T-cell (primary cell): ENCODE measurements around the gene ACTC1. TPM values are rescaled to one million over a fixed set of nuclear protein-coding genes. Genes with fewer than 3 reads are reported as not detected.

Experiments
- ATAC-seq, 4 experiments: fragments of 200-7000 bp in 3 of 4; fragments of 150-1000 bp in 1 of 4; cut with Tn5 transposase; replicated peaks in 1 of 4; 1 replicate in 3 of 4; 2 replicates in 1 of 4; pipeline ENCODE4 v1.10.0; 2021; ENCODE audit warnings: moderate library complexity in 3 of 4, mild to moderate bottlenecking in 2 of 4, moderate number of reproducible peaks in 1 of 4
- CTCF ChIA-PET, 2 donors: fragments of 300-600 bp; sonication (Branson Sonifier 250); formaldehyde crosslinking; loops; one replicate each; lab custom pipeline; 2022; ENCODE audit warnings: antibody characterized with exemption in 2 of 2; lab: Charles Lee
- POLR2A ChIA-PET, 2 donors: fragments of 300-600 bp; sonication (Branson Sonifier 250); formaldehyde crosslinking; loops; one replicate each; lab custom pipeline; 2022; ENCODE audit warnings: antibody characterized with exemption in 2 of 2; lab: Charles Lee
- DNase-seq, 35 experiments: peaks; one replicate each; pipeline versions ENCODE4 v3.0.0 to v3.0.0-alpha.2; 2013 to 2023
- H3K27ac ChIP-seq: one replicate; pipeline ENCODE4 v1.5.1; 2013; ENCODE audit warnings: low read length
- H3K27me3 ChIP-seq, 2 experiments: replicated peaks in 1 of 2; 1 replicate in 1 of 2; 2 replicates in 1 of 2; pipeline versions ENCODE4 v1.6.1 to v1.7.0; 2013; ENCODE audit warnings: low read length in 1 of 2, mixed read lengths in 1 of 2; ENCODE audit not compliant: control insufficient read depth in 2 of 2, insufficient read depth in 2 of 2; ENCODE audit errors: extremely low read depth in 1 of 2
- H3K36me3 ChIP-seq, 2 donors: 1 replicate in 1 of 2; 2 replicates in 1 of 2; pipeline versions ENCODE4 v1.6.1 to v1.7.0; 2013; ENCODE audit warnings: low read length in 1 of 2; ENCODE audit not compliant: control insufficient read depth in 2 of 2, insufficient read depth in 1 of 2; ENCODE audit errors: extremely low read depth in 1 of 2
- H3K4me1 ChIP-seq, 2 experiments: 1 replicate in 1 of 2; 2 replicates in 1 of 2; pipeline versions ENCODE4 v1.6.1 to v1.7.0; 2013; ENCODE audit warnings: low read length in 2 of 2, mixed read lengths in 1 of 2; ENCODE audit not compliant: insufficient read depth in 2 of 2, control insufficient read depth in 1 of 2; ENCODE audit errors: extremely low read depth in 1 of 2
- H3K4me3 ChIP-seq, 2 donors: 1 replicate in 1 of 2; 2 replicates in 1 of 2; pipeline versions ENCODE4 v1.5.1 to v1.7.0; 2013; ENCODE audit warnings: mild to moderate bottlenecking in 2 of 2, low read length in 1 of 2, moderate library complexity in 1 of 2; ENCODE audit not compliant: control insufficient read depth in 1 of 2; ENCODE audit errors: extremely low read depth in 1 of 2
- H3K9me3 ChIP-seq: 2 replicates; pipeline ENCODE4 v1.7.0; 2013
- H3K27ac Mint-ChIP-seq, 2 donors: one replicate each; pipeline ENCODE4 v1.8.0; 2020 to 2021; ENCODE audit warnings: mild to moderate bottlenecking in 2 of 2, mixed read lengths in 2 of 2
- H3K27me3 Mint-ChIP-seq, 2 donors: one replicate each; pipeline ENCODE4 v1.8.0; 2021 to 2022; ENCODE audit warnings: mixed read lengths in 2 of 2
- H3K36me3 Mint-ChIP-seq: one replicate; pipeline ENCODE4 v1.8.0; 2021; ENCODE audit warnings: mixed read lengths
- H3K4me1 Mint-ChIP-seq, 3 donors: one replicate each; pipeline ENCODE4 v1.8.0; 2020 to 2022; ENCODE audit warnings: mixed read lengths in 3 of 3, mild to moderate bottlenecking in 1 of 3
- H3K4me3 Mint-ChIP-seq, 3 donors: one replicate each; pipeline ENCODE4 v1.8.0; 2020 to 2022; ENCODE audit warnings: mild to moderate bottlenecking in 3 of 3, mixed read lengths in 3 of 3, moderate library complexity in 3 of 3
- H3K9me3 Mint-ChIP-seq, 3 donors: one replicate each; pipeline ENCODE4 v1.8.0; 2020 to 2022; ENCODE audit warnings: mixed read lengths in 3 of 3
- WGBS: methylation state at CpG from one replicate; pipeline ENCODE4 v1.1.5; 2013; ENCODE audit warnings: missing lambda C conversion rate; ENCODE audit not compliant: insufficient coverage; 5-methylcytosine and 5-hydroxymethylcytosine counted together
- total RNA-seq, 35 experiments: library from RNA in 6 of 35; stranded (reverse) in 6 of 35; fragments of 120-200 nt in 1 of 35; gene quantifications; one replicate each; pipeline versions ENCODE4 v1.2.1 to v1.2.4 and lab custom pipeline; 2013 to 2026

Gene ACTC1
- total RNA-seq, 5 donors from 2014 or later (not counting 1 experiment from before 2014, with no cell fraction given): not detected

- DNase-seq: no peak
- Mint-ChIP-seq H3K4me3 (no peak overlapping the region), H3K4me1 (peaks cover 0 to 6% (median 2%) of the 10 kb centered on the region in 3 donors), H3K27ac (no peak overlapping the region), H3K27me3 (peaks cover 58 to 63% of the 10 kb centered on the region in 2 donors), H3K9me3 (no peaks in the 10 kb centered on the region), H3K36me3 (no peaks in the 10 kb centered on the region)
- Histone ChIP-seq H3K4me3 (no peak overlapping the region), H3K4me1 (no peaks in the 10 kb centered on the region), H3K27me3 (peaks cover 12 to 45% of the 10 kb centered on the region in 2 experiments), H3K36me3 (no peaks in the 10 kb centered on the region), H3K27ac (no peak overlapping the region), H3K9me3 (no peaks in the 10 kb centered on the region)
- no peak for ATAC-seq
- 68% methylated on average over 2 of the region's 2 CpGs for WGBS
- POLR2A ChIA-PET: no interaction called here
- CTCF ChIA-PET: no interaction called here
These were observed 1.4 kb downstream of the ACTC1 start for GRCh38 chr15:34793901-34794300.

- Histone ChIP-seq H3K9me3 (no peaks in the 10 kb centered on the region), H3K27me3 (peaks cover 12 to 43% of the 10 kb centered on the region in 2 experiments), H3K27ac (no peak overlapping the region), H3K4me3 (no peak overlapping the region), H3K36me3 (no peaks in the 10 kb centered on the region), H3K4me1 (no peaks in the 10 kb centered on the region)
- Mint-ChIP-seq H3K27me3 (peaks cover 58 to 63% of the 10 kb centered on the region in 2 donors), H3K27ac (no peak overlapping the region), H3K4me3 (no peak overlapping the region), H3K9me3 (no peaks in the 10 kb centered on the region), H3K36me3 (no peaks in the 10 kb centered on the region), H3K4me1 (peaks cover 0 to 6% (median 2%) of the 10 kb centered on the region in 3 donors)
- ChIA-PET POLR2A (no interaction called here), CTCF (no interaction called here)
- 86% methylated on average over 6 of the region's 9 CpGs for WGBS
- no peak for DNase-seq
- ATAC-seq: no peak
These were observed 2.3 kb downstream of the ACTC1 start for GRCh38 chr15:34793071-34793470.

DNA sequence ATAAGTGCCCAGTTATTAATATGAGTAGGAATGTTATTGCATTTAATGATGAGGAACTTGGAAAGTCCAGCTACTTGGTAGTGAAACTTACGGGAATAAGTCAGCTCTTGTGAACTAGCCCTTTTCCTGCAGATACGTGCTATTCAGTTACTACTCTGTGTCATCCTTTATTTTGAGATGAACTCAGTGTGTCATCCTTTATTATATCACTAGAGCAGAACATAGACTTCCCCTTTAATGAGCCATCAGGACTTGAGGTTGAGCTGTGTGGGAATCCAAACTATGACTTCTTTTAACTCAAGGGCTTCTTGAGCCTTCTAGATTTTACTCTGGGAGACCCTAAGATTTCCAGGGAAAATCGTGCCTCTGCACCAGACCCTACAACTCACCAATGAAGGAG, 3.6 kb downstream of the ACTC1 start:
- H3K36me3 Mint-ChIP-seq: no peaks in the 10 kb centered on the region
- DNase-seq: no peak
- ChIA-PET CTCF (no interaction called here), POLR2A (no interaction called here)
- H3K4me1 Mint-ChIP-seq: peaks cover 0 to 6% (median 2%) of the 10 kb centered on the region in 3 donors
- no peaks in the 10 kb centered on the region for H3K9me3 Mint-ChIP-seq
- no peaks in the 10 kb centered on the region for H3K9me3 ChIP-seq
- H3K4me3 ChIP-seq: no peak overlapping the region
- peaks cover 49 to 57% of the 10 kb centered on the region in 2 donors for H3K27me3 Mint-ChIP-seq
- no peak overlapping the region for H3K4me3 Mint-ChIP-seq
- no peak overlapping the region for H3K27ac Mint-ChIP-seq
- WGBS: 83% methylated on average over 2 of the region's 3 CpGs
- H3K4me1 ChIP-seq: no peaks in the 10 kb centered on the region
- H3K27me3 ChIP-seq: peaks cover 12 to 36% of the 10 kb centered on the region in 2 experiments
- no peaks in the 10 kb centered on the region for H3K36me3 ChIP-seq
- no peak for ATAC-seq
- no peak overlapping the region for H3K27ac ChIP-seq

- H3K4me1 Mint-ChIP-seq: peaks cover 0 to 6% (median 2%) of the 10 kb centered on the region in 3 donors
These were observed 5.2 kb downstream of the ACTC1 start for GRCh38 chr15:34790121-34790520.

DNA sequence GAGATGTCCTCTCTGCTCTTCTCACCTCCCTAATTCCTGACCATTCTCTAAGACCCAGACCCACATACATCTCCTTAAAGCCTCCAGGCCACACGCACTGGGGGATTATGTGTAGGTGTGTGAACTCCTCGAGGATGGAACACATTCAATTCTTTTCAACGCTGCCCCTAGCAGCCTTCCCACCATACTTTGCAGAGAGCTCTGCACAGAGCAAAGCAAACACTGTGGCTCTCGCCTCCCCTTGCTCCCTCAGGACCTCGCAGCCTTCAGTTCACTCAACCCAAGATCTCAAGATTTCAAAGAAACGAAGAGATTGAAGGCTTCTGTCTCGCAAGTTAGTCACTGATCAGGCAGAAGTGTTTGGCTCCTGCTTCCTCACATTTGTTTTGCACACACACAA, 6.0 kb downstream of the ACTC1 start:
- H3K27me3 Mint-ChIP-seq: peaks cover 45 to 59% of the 10 kb centered on the region in 2 donors
- H3K4me1 ChIP-seq: no peaks in the 10 kb centered on the region
- ATAC-seq (no peak), DNase-seq (no peak)
- no peaks in the 10 kb centered on the region for H3K9me3 Mint-ChIP-seq
- H3K9me3 ChIP-seq: no peaks in the 10 kb centered on the region
- ChIA-PET CTCF (no interaction called here), POLR2A (no interaction called here)
- H3K27me3 ChIP-seq: peaks cover 9 to 17% of the 10 kb centered on the region in 2 experiments
- no peaks in the 10 kb centered on the region for H3K36me3 Mint-ChIP-seq
- H3K4me3 Mint-ChIP-seq: no peak overlapping the region
- H3K27ac ChIP-seq: no peak overlapping the region
- 79% methylated on average over 5 of the region's 7 CpGs for WGBS
- no peaks in the 10 kb centered on the region for H3K36me3 ChIP-seq
- H3K4me1 Mint-ChIP-seq: peaks cover 0 to 2% (median 2%) of the 10 kb centered on the region in 3 donors
- H3K4me3 ChIP-seq: no peak overlapping the region
- no peak overlapping the region for H3K27ac Mint-ChIP-seq

More at GRCh38 chr15:34790121-34790520, 5.2 kb downstream of the ACTC1 start:
- CTCF ChIA-PET: no interaction called here
- Mint-ChIP-seq H3K9me3 (no peaks in the 10 kb centered on the region), H3K27me3 (peaks cover 48 to 56% of the 10 kb centered on the region in 2 donors), H3K36me3 (no peaks in the 10 kb centered on the region), H3K27ac (no peak overlapping the region), H3K4me3 (no peak overlapping the region)
- no peak for ATAC-seq
- Histone ChIP-seq H3K27me3 (peaks cover 11 to 25% of the 10 kb centered on the region in 2 experiments), H3K36me3 (no peaks in the 10 kb centered on the region), H3K4me1 (no peaks in the 10 kb centered on the region), H3K9me3 (no peaks in the 10 kb centered on the region), H3K4me3 (no peak overlapping the region), H3K27ac (no peak overlapping the region)
- POLR2A ChIA-PET: no interaction called here
- no peak for DNase-seq
- WGBS: 80% methylated on average over 2 of the region's 6 CpGs

- CTCF ChIA-PET: no interaction called here
- Histone ChIP-seq H3K4me1 (no peaks in the 10 kb centered on the region), H3K9me3 (no peaks in the 10 kb centered on the region), H3K36me3 (no peaks in the 10 kb centered on the region), H3K4me3 (no peak overlapping the region), H3K27me3 (peaks cover 0 to 5% of the 10 kb centered on the region in 2 experiments), H3K27ac (no peak overlapping the region)
- Mint-ChIP-seq H3K36me3 (no peaks in the 10 kb centered on the region), H3K27me3 (peaks cover 38 to 46% of the 10 kb centered on the region in 2 donors), H3K4me3 (no peak overlapping the region), H3K9me3 (peaks cover 0 to 11% (median 0%) of the 10 kb centered on the region in 3 donors), H3K27ac (no peak overlapping the region), H3K4me1 (no peaks in the 10 kb centered on the region)
- DNase-seq: no peak
- WGBS: 64% methylated on average over 2 of the region's 2 CpGs
- POLR2A ChIA-PET: no interaction called here
- no peak for ATAC-seq
These were observed 9.1 kb downstream of the ACTC1 start for GRCh38 chr15:34786206-34786605.

DNA sequence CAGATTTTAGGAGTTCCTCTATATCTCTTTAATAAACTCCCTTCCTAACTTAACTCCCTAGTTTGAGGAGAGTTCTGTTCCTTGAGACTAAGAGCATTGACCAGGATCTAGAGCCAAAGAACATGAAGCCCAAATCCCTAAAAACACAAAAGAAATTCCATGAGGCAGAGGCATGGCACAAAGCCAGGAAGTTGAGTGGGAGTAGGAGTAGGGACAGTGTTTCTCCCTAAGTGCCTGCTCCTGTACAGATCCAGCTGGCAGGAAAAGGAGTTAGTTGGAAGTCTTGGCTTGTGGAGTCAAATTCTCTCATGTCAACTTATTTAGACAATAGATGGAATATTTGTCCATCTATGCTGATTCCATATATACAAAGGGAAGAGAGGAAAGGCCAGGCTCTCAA, 11.4 kb downstream of the ACTC1 start:
- Histone ChIP-seq H3K4me1 (no peaks in the 10 kb centered on the region), H3K9me3 (no peaks in the 10 kb centered on the region), H3K27ac (no peak overlapping the region), H3K36me3 (no peaks in the 10 kb centered on the region), H3K4me3 (no peak overlapping the region), H3K27me3 (peaks cover 0 to 5% of the 10 kb centered on the region in 2 experiments)
- Mint-ChIP-seq H3K4me1 (no peaks in the 10 kb centered on the region), H3K4me3 (no peak overlapping the region), H3K9me3 (peaks cover 7 to 20% (median 8%) of the 10 kb centered on the region in 3 donors), H3K27ac (no peak overlapping the region), H3K36me3 (no peaks in the 10 kb centered on the region), H3K27me3 (peaks cover 26 to 31% of the 10 kb centered on the region in 2 donors)
- ATAC-seq: no peak
- no peak for DNase-seq
- ChIA-PET CTCF (no interaction called here), POLR2A (no interaction called here)
